Smooth muscle cell (in vitro differentiated cells): ENCODE measurements around the gene CYP2A6. TPM values are rescaled to one million over a fixed set of nuclear protein-coding genes. Genes with fewer than 3 reads are reported as not detected.
A peak's percentile ranks its signal among the peaks of the same experiment; 100 is the strongest.
"Not testable (repeated sequence)": the region's sequence is repeated elsewhere in the genome, so short reads cannot be mapped to it uniquely, and the experiment has no call there.

Experiments used
- DNase-seq: peaks from one replicate; lab custom pipeline; 2025; ENCODE audit not compliant: unreplicated experiment; lab: John Stamatoyannopoulos, UW
- H2AFZ ChIP-seq: fragments of 200-600 bp; sonication (generic); 2 replicates; pipeline ENCODE4 v1.6.0; 2016; ENCODE audit warnings: antibody characterized with exemption, low read depth, mild to moderate bottlenecking
- H3F3A ChIP-seq: fragments of 200-600 bp; sonication (generic); 2 replicates; pipeline ENCODE4 v1.6.0; 2017; ENCODE audit warnings: antibody characterized with exemption, low read depth
- H3K27ac ChIP-seq: fragments of 200-600 bp; sonication (generic); 2 replicates; pipeline ENCODE4 v1.5.1; 2016; ENCODE audit warnings: low read depth, mild to moderate bottlenecking
- H3K27me3 ChIP-seq: fragments of 200-600 bp; sonication (generic); 2 replicates; pipeline ENCODE4 v1.6.1; 2016; ENCODE audit warnings: low read depth, mild to moderate bottlenecking
- H3K36me3 ChIP-seq: fragments of 200-600 bp; sonication (generic); 2 replicates; pipeline ENCODE4 v1.5.1; 2016; ENCODE audit warnings: low read depth
- H3K4me1 ChIP-seq: fragments of 200-600 bp; sonication (generic); 2 replicates; pipeline ENCODE4 v1.5.1; 2016; ENCODE audit warnings: low read depth
- H3K4me2 ChIP-seq: fragments of 200-600 bp; sonication (generic); 2 replicates; pipeline ENCODE4 v1.6.0; 2016; ENCODE audit warnings: mild to moderate bottlenecking
- H3K4me3 ChIP-seq: fragments of 200-600 bp; sonication (generic); 2 replicates; pipeline ENCODE4 v1.5.1; 2016; ENCODE audit warnings: mild to moderate bottlenecking
- H3K79me2 ChIP-seq: fragments of 200-600 bp; sonication (generic); 2 replicates; pipeline ENCODE4 v1.6.0; 2016; ENCODE audit warnings: low read depth, mild to moderate bottlenecking
- H3K9ac ChIP-seq: fragments of 200-600 bp; sonication (generic); 2 replicates; pipeline ENCODE4 v1.6.0; 2016; ENCODE audit warnings: low read depth
- H3K9me3 ChIP-seq: fragments of 200-600 bp; sonication (generic); replicated peaks from 2 replicates; pipeline ENCODE4 v1.5.1; 2016; ENCODE audit warnings: low read depth
- H4K20me1 ChIP-seq: fragments of 200-600 bp; sonication (generic); 2 replicates; pipeline ENCODE4 v1.6.0; 2016; ENCODE audit warnings: low read depth
- WGBS: methylation state at CpG from one replicate; pipeline ENCODE4 v1.1.7; 2016; ENCODE audit warnings: low lambda C conversion rate; 5-methylcytosine and 5-hydroxymethylcytosine counted together
- polyA plus RNA-seq: library from polyadenylated mRNA; unstranded; fragments of >200 nt; fragmentation: Nextera tagmentation; extraction: Ambion mirVana; gene quantifications from 2 replicates; pipeline ENCODE4 v1.2.1, GENCODE V29; 2016
- total RNA-seq: library from RNA; depleted of rRNA; stranded (reverse); fragments of >200 nt; gene quantifications from 2 replicates; pipeline ENCODE4 v1.2.3, GENCODE V29; 2014
- TF ChIP-seq, protein P1 (sequence below): fragments of 200-600 bp; sonication (generic); IDR thresholded peaks from 2 replicates; pipeline ENCODE4 v1.5.1; 2017; ENCODE audit warnings: borderline replicate concordance, mild to moderate bottlenecking, antibody characterized with exemption; ENCODE audit not compliant: insufficient read depth, poor library complexity, severe bottlenecking

The CYP2A6 gene
- total and polyA plus RNA-seq, 2 experiments from 2014 or later = not detected

DNA sequence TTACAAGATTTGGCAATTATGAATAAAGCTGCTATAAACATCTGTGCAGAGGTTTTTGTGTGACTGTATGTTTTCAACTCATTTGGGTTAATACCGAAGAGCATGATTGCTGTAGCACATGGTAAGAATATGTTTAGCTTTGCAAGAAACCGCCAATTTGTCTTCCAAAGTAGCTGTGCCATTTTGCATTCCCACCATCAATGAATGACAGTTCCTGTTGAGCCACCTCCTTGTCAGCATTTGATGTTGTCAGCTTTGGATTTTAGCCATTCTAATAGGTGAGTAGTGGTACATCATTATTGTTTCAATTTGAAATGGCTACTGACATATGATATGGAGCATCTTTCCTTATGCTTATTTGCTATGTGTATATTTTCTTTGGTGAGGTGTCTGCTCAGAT is 23.6 kb upstream of the CYP2A6 start:
- not testable (repeated sequence) for H3K79me2 ChIP-seq, H3K9me3 ChIP-seq, H3K4me1 ChIP-seq, H3K9ac ChIP-seq, H3K4me2 ChIP-seq, H2AFZ ChIP-seq, DNase-seq, H4K20me1 ChIP-seq, H3K36me3 ChIP-seq, H3K27ac ChIP-seq, H3F3A ChIP-seq, H3K4me3 ChIP-seq
- WGBS = 82% methylated on average over 2 of the region's 2 CpGs
- peaks cover 14% of the 10 kb centered on the region for H3K27me3 ChIP-seq

DNA sequence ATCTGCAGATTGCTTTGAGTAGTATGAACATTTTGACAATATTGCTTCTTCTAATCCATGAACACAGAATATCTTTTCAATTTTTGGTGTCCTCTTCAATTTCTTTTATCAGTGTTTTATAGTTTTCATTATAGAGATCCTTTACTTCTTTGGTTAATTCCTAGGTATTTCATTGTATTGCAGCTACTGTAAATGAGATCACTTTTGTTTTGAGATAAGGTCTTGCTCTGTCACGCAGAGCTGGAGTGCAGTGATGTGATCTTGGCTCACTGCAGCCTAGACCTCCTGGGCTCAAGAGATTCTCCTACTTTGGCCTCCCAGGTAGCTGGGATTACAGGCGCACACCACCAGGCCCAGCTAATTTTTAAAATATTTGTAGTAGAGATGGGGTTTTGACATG is 22.0 kb upstream of the CYP2A6 start:
- no peaks in the 10 kb centered on the region for H3K9me3 ChIP-seq
- no peak overlapping the region for H3K9ac ChIP-seq
- DNase-seq = no peak
- WGBS = 88% methylated on average over 2 of the region's 2 CpGs
- no peak overlapping the region for H3K4me2 ChIP-seq
- no peaks in the 10 kb centered on the region for H4K20me1 ChIP-seq
- H3K36me3 ChIP-seq = no peaks in the 10 kb centered on the region
- H3K27ac ChIP-seq = no peak overlapping the region
- H3K79me2 ChIP-seq = no peaks in the 10 kb centered on the region
- H3F3A ChIP-seq = no peaks in the 10 kb centered on the region
- TF ChIP-seq, protein P1, sequence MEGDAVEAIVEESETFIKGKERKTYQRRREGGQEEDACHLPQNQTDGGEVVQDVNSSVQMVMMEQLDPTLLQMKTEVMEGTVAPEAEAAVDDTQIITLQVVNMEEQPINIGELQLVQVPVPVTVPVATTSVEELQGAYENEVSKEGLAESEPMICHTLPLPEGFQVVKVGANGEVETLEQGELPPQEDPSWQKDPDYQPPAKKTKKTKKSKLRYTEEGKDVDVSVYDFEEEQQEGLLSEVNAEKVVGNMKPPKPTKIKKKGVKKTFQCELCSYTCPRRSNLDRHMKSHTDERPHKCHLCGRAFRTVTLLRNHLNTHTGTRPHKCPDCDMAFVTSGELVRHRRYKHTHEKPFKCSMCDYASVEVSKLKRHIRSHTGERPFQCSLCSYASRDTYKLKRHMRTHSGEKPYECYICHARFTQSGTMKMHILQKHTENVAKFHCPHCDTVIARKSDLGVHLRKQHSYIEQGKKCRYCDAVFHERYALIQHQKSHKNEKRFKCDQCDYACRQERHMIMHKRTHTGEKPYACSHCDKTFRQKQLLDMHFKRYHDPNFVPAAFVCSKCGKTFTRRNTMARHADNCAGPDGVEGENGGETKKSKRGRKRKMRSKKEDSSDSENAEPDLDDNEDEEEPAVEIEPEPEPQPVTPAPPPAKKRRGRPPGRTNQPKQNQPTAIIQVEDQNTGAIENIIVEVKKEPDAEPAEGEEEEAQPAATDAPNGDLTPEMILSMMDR = no peak
- H3K4me1 ChIP-seq = no peaks in the 10 kb centered on the region
- no peak overlapping the region for H3K4me3 ChIP-seq
- H3K27me3 ChIP-seq = peaks cover 11% of the 10 kb centered on the region
- H2AFZ ChIP-seq = no peak overlapping the region

DNA sequence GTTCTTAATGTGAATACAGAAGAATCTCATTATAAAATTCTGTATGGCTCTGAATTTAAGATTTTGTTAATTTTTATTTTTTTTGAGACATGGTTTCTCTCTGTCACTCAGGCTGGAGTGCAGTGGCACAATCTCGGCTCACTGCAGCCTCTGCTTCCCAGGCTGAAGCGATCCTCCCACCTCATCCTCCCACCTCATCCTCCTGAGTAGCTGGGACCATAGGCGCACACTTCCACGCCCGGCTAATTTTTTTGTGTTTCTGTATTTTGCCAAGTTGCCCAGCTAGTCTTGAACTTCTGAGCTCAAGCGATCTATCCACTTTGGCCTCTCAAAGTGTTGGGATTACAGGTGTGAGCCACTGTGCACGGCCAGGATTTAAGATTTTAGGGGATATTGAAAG is 17.5 kb upstream of the CYP2A6 start:
- Histone ChIP-seq H4K20me1 (no peaks in the 10 kb centered on the region), H3K4me2 (no peak overlapping the region), H3K36me3 (no peaks in the 10 kb centered on the region), H3K27ac (no peak overlapping the region), H3K4me3 (no peak overlapping the region), H3F3A (peaks cover 4% of the 10 kb centered on the region), H3K79me2 (no peaks in the 10 kb centered on the region), H3K9ac (no peak overlapping the region), H2AFZ (no peak overlapping the region), H3K9me3 (no peaks in the 10 kb centered on the region), H3K4me1 (no peaks in the 10 kb centered on the region), H3K27me3 (no peaks in the 10 kb centered on the region)
- DNase-seq = no peak
- TF ChIP-seq, protein P1 = no peak
- WGBS = 90% methylated on average over 7 of the region's 7 CpGs

DNA sequence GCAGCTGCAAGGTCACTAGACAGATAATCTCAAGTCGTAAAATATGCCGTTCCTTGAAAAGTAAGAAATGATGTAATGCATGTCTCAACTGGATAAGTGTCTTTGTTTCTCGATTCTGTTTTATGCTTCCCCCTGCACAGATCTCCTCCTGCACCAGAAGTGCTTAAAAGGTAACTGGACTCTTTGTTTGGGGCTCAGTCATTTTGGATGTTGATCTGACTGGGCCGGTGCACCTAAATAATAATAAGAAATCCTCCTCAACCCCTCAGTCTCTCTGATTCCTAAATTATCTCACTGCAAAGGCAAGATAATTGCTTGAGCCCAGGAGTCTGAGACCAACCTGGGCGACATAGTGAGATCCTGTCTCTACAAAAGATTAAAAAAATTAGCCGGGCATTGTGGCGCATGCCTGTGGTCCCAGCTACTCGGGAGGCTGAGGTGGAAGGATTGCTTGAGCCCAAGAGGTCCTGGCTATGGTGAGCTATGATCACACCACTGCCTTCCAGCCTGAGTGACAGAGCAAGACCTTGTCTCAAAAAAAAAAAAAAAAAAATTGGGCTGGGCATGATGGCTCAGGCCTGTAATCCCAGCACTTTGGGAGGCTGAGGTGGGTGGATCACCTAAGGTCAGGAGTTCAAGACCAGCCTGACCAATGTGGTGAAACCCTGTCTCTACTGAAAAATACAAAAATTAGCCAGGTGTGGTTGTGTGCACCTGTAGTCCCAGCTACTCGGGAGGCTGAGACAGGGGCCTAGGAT is 14.7 kb upstream of the CYP2A6 start:
- not testable (repeated sequence) for H3K27me3 ChIP-seq, H4K20me1 ChIP-seq, H3K36me3 ChIP-seq, H3K9ac ChIP-seq, H3K4me1 ChIP-seq, DNase-seq, H3K9me3 ChIP-seq, H3F3A ChIP-seq, H3K79me2 ChIP-seq, H2AFZ ChIP-seq
- WGBS = 41% methylated on average over 9 of the region's 9 CpGs
- peak overlapping the region; percentile 18 for H3K4me3 ChIP-seq
- H3K27ac ChIP-seq = peak overlapping the region; percentile 28
- H3K4me2 ChIP-seq = peak overlapping the region; percentile 44
